Measurements from ENCODE around the gene FBXW4. TPM values are rescaled to one million over a fixed set of nuclear protein-coding genes. Genes with fewer than 3 reads are reported as not detected.

The FBXW4 gene
- total RNA-seq, 4 donors from 2014 or later: 48.2 to 83.6 (median 71.3) TPM

GRCh38 chr10:101566333-101567164 is 128.4 kb downstream of the FBXW4 start:
- TF ChIP-seq, protein P1, sequence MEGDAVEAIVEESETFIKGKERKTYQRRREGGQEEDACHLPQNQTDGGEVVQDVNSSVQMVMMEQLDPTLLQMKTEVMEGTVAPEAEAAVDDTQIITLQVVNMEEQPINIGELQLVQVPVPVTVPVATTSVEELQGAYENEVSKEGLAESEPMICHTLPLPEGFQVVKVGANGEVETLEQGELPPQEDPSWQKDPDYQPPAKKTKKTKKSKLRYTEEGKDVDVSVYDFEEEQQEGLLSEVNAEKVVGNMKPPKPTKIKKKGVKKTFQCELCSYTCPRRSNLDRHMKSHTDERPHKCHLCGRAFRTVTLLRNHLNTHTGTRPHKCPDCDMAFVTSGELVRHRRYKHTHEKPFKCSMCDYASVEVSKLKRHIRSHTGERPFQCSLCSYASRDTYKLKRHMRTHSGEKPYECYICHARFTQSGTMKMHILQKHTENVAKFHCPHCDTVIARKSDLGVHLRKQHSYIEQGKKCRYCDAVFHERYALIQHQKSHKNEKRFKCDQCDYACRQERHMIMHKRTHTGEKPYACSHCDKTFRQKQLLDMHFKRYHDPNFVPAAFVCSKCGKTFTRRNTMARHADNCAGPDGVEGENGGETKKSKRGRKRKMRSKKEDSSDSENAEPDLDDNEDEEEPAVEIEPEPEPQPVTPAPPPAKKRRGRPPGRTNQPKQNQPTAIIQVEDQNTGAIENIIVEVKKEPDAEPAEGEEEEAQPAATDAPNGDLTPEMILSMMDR (IDR thresholded peaks at IDR 0.05): no peak
- TF ChIP-seq EP300 (IDR thresholded peaks at IDR 0.05): no peak
- no peak for TF ChIP-seq POLR2AphosphoS5 (IDR thresholded peaks at IDR 0.05)
- no peak for TF ChIP-seq POLR2A (IDR thresholded peaks at IDR 0.05)
- Histone ChIP-seq H3K4me1 (peaks cover 26% of the 10 kb centered on the region), H3K27ac (no peak overlapping the region), H3K9me3 (no peaks in the 10 kb centered on the region), H3K27me3 (peaks cover 76% of the 10 kb centered on the region), H3K36me3 (no peaks in the 10 kb centered on the region), H3K4me3 (peak overlapping the region; percentile 21)
- DNase-seq (ENCODE audit: low spot score in 2 of 2): no peak
- 24% methylated on average over 19 of the region's 59 CpGs for WGBS

GRCh38 chr10:101565936-101566332 is 129.0 kb downstream of the FBXW4 start:
- no peak overlapping the region for H3K4me3 ChIP-seq
- 58% methylated on average over 8 of the region's 8 CpGs for WGBS
- TF ChIP-seq EP300 (IDR thresholded peaks at IDR 0.05) (no peak), POLR2AphosphoS5 (IDR thresholded peaks at IDR 0.05) (no peak), POLR2A (IDR thresholded peaks at IDR 0.05) (no peak)
- TF ChIP-seq, protein P1 (IDR thresholded peaks at IDR 0.05): no peak
- no peak overlapping the region for H3K27ac ChIP-seq
- peaks cover 80% of the 10 kb centered on the region for H3K27me3 ChIP-seq
- H3K9me3 ChIP-seq: no peaks in the 10 kb centered on the region
- peaks cover 25% of the 10 kb centered on the region for H3K4me1 ChIP-seq
- DNase-seq (ENCODE audit: low spot score in 2 of 2): no peak
- H3K36me3 ChIP-seq: no peaks in the 10 kb centered on the region

GRCh38 chr10:101565370-101565900 is 129.5 kb downstream of the FBXW4 start:
- Histone ChIP-seq H3K27me3 (peaks cover 80% of the 10 kb centered on the region), H3K27ac (no peak overlapping the region), H3K9me3 (no peaks in the 10 kb centered on the region), H3K36me3 (no peaks in the 10 kb centered on the region), H3K4me1 (peaks cover 20% of the 10 kb centered on the region), H3K4me3 (no peak overlapping the region)
- WGBS: 86% methylated on average over 4 of the region's 5 CpGs
- no peak for DNase-seq (ENCODE audit: low spot score in 2 of 2)
- no peak for TF ChIP-seq EP300 (IDR thresholded peaks at IDR 0.05)
- TF ChIP-seq, protein P1 (IDR thresholded peaks at IDR 0.05): no peak
- no peak for TF ChIP-seq POLR2A (IDR thresholded peaks at IDR 0.05)
- TF ChIP-seq POLR2AphosphoS5 (IDR thresholded peaks at IDR 0.05): no peak

GRCh38 chr10:101564490-101564991 is 130.4 kb downstream of the FBXW4 start:
- Histone ChIP-seq H3K27ac (no peak overlapping the region), H3K4me3 (no peak overlapping the region), H3K36me3 (no peaks in the 10 kb centered on the region), H3K27me3 (peaks cover 75% of the 10 kb centered on the region), H3K4me1 (peaks cover 12% of the 10 kb centered on the region), H3K9me3 (no peaks in the 10 kb centered on the region)
- WGBS: 79% methylated on average over 15 of the region's 15 CpGs
- DNase-seq (ENCODE audit: low spot score in 2 of 2): no peak
- TF ChIP-seq POLR2AphosphoS5 (IDR thresholded peaks at IDR 0.05): no peak
- TF ChIP-seq, protein P1 (IDR thresholded peaks at IDR 0.05): no peak
- TF ChIP-seq POLR2A (IDR thresholded peaks at IDR 0.05): no peak
- TF ChIP-seq EP300 (IDR thresholded peaks at IDR 0.05): no peak

- Histone ChIP-seq H3K27ac (no peak overlapping the region), H3K27me3 (peaks cover 65% of the 10 kb centered on the region), H3K9me3 (no peaks in the 10 kb centered on the region), H3K4me3 (no peak overlapping the region), H3K4me1 (peaks cover 15% of the 10 kb centered on the region), H3K36me3 (no peaks in the 10 kb centered on the region)
- WGBS: 75% methylated on average over 11 of the region's 11 CpGs
- no peak for TF ChIP-seq POLR2A (IDR thresholded peaks at IDR 0.05)
- TF ChIP-seq EP300 (IDR thresholded peaks at IDR 0.05): no peak
- TF ChIP-seq, protein P1 (IDR thresholded peaks at IDR 0.05): no peak
- no peak for TF ChIP-seq POLR2AphosphoS5 (IDR thresholded peaks at IDR 0.05)
- peak in 1 of 2 donors; percentile 47 for DNase-seq (ENCODE audit: low spot score in 2 of 2)
Measured at GRCh38 chr10:101563497-101564040, 131.4 kb downstream of the FBXW4 start.

Data from suprapubic skin (tissue), 4 donors.